ENCODE results near the gene FAM234B. TPM values are rescaled to one million over a fixed set of nuclear protein-coding genes. Genes with fewer than 3 reads are reported as not detected.

The FAM234B gene
- polyA plus RNA-seq, 3 donors = 1.6 to 3.2 (median 2.0) TPM

DNA sequence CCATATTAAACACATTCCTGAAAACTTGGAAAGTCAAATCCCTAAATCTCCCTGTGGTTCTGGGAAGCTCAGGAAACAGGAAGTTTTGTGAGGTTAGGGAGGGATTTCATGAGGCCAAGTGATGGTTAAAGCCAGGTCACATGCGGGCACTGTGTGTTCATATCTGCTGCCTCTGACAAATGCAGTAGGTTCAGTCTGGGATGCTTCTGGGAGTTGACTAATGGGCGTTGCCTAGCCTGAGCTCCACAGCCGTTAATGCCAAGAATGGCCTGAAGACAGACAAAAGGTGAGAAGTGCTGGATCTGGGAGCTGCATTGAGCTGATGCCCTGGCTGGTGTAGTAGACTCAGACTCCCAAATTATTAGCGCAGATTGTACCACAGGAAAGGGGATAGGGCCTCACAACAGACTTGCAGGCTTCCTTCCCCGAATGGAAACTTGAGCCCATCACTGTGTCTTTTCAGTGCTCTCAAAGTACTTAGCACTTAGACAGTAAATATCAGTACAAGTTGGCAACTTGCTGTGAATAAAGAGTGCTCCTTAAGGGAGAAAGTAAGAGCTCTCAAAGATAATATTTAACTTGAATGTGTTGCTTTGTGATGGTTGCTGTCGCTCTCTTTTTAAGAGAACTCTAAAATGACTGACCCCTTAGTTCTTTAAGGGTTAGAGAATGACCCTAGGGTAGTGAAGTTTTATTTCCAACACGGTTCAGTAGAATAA, 41.9 kb downstream of the FAM234B start:
- no peak overlapping the region for H3K27ac Mint-ChIP-seq
- 93% methylated on average over 4 of the region's 7 CpGs for WGBS (ENCODE audit: insufficient coverage)

DNA sequence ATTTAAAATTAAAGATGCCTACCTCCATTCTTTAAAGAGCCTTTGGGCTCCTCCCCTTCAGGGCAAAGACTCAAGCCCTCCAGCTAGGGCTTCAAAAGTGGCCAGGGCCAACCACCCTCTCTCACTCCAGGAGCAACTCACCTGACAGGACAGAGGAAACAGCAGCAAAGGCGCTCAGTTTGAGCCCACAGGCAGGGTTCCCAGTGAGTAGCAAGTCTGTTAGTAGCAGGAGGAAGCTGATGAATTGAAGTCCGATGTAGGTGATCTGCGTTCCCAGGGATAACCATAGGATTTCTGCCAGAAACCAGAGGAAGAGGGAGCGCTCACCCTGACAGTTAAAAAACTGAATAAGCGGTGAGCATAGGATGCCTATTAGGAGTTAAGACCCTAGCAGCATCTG, 43.6 kb downstream of the FAM234B start:
- H2AFZ ChIP-seq (ENCODE audit: insufficient read depth, low read depth, low read length, poor library complexity, severe bottlenecking) = no peak overlapping the region
- no peak overlapping the region for H3K4me2 ChIP-seq (replicated peaks; ENCODE audit: extremely low read depth, low read length, poor library complexity, severe bottlenecking)
- no peak for TF ChIP-seq CTCF (IDR thresholded peaks at IDR 0.05)
- H3K4me3 Mint-ChIP-seq = no peak overlapping the region
- H3K9me3 Mint-ChIP-seq = peaks cover 0 to 4% (median 0%) of the 10 kb centered on the region in 7 donors
- H3K36me3 Mint-ChIP-seq = peaks cover 2 to 5% of the 10 kb centered on the region in 2 donors
- H3K27ac ChIP-seq (ENCODE audit: low read depth in 1 of 2, low read length in 2 of 2) = no peak overlapping the region
- 94% methylated on average over 3 of the region's 5 CpGs for WGBS (ENCODE audit: insufficient coverage)
- no peaks in the 10 kb centered on the region for H3K27me3 ChIP-seq (ENCODE audit: control insufficient read depth in 2 of 2, insufficient read depth in 2 of 2, low read length in 2 of 2)
- H4K20me1 ChIP-seq (ENCODE audit: insufficient read depth, low read length) = no peaks in the 10 kb centered on the region
- H3K4me1 Mint-ChIP-seq = peaks cover 11% of the 10 kb centered on the region
- H3K4me3 ChIP-seq (replicated peaks in 1 of 3; ENCODE audit: low read depth in 2 of 3, low read length in 3 of 3) = no peak overlapping the region
- no peak for DNase-seq
- peaks cover 1 to 5% (median 1%) of the 10 kb centered on the region in 3 donors for H3K27me3 Mint-ChIP-seq (ENCODE audit: low read depth in 3 of 3)
- H3K9me3 ChIP-seq (replicated peaks in 1 of 2; ENCODE audit: control insufficient read depth in 1 of 2, insufficient read depth in 1 of 2, low read length in 2 of 2) = no peaks in the 10 kb centered on the region
- H3K27ac Mint-ChIP-seq = no peak overlapping the region
- no peaks in the 10 kb centered on the region for H3K79me2 ChIP-seq (ENCODE audit: insufficient read depth, low read length)
- H3K4me1 ChIP-seq (ENCODE audit: control insufficient read depth in 1 of 2, insufficient read depth in 2 of 2, low read length in 2 of 2) = no peaks in the 10 kb centered on the region
- intact Hi-C loops (cut with micrococcal nuclease) = no loop called here
- no peaks in the 10 kb centered on the region for H3K36me3 ChIP-seq (replicated peaks in 1 of 2; ENCODE audit: control insufficient read depth in 1 of 2, insufficient read depth in 2 of 2, low read length in 2 of 2)
- H3K9ac ChIP-seq (ENCODE audit: insufficient read depth, low read length, poor library complexity, severe bottlenecking) = no peak overlapping the region

More for the DNA sequence above, 41.9 kb downstream of the FAM234B start:
- no peaks in the 10 kb centered on the region for H3K36me3 ChIP-seq (replicated peaks in 1 of 2; ENCODE audit: control insufficient read depth in 1 of 2, insufficient read depth in 2 of 2, low read length in 2 of 2)
- no peaks in the 10 kb centered on the region for H4K20me1 ChIP-seq (ENCODE audit: insufficient read depth, low read length)
- H3K9me3 Mint-ChIP-seq = peaks cover 0 to 4% (median 0%) of the 10 kb centered on the region in 7 donors
- DNase-seq = no peak
- intact Hi-C loops (cut with micrococcal nuclease) = no loop called here
- no peak overlapping the region for H3K4me3 Mint-ChIP-seq
- H3K9ac ChIP-seq (ENCODE audit: insufficient read depth, low read length, poor library complexity, severe bottlenecking) = no peak overlapping the region
- no peaks in the 10 kb centered on the region for H3K27me3 ChIP-seq (ENCODE audit: control insufficient read depth in 2 of 2, insufficient read depth in 2 of 2, low read length in 2 of 2)
- no peak overlapping the region for H2AFZ ChIP-seq (ENCODE audit: insufficient read depth, low read depth, low read length, poor library complexity, severe bottlenecking)
- no peaks in the 10 kb centered on the region for H3K4me1 ChIP-seq (ENCODE audit: control insufficient read depth in 1 of 2, insufficient read depth in 2 of 2, low read length in 2 of 2)
- H3K79me2 ChIP-seq (ENCODE audit: insufficient read depth, low read length) = no peaks in the 10 kb centered on the region
- H3K36me3 Mint-ChIP-seq = peaks cover 2 to 5% of the 10 kb centered on the region in 2 donors
- H3K27ac ChIP-seq (ENCODE audit: low read depth in 1 of 2, low read length in 2 of 2) = no peak overlapping the region
- peaks cover 14% of the 10 kb centered on the region for H3K4me1 Mint-ChIP-seq
- H3K4me2 ChIP-seq (replicated peaks; ENCODE audit: extremely low read depth, low read length, poor library complexity, severe bottlenecking) = no peak overlapping the region
- no peak overlapping the region for H3K4me3 ChIP-seq (replicated peaks in 1 of 3; ENCODE audit: low read depth in 2 of 3, low read length in 3 of 3)
- no peak for TF ChIP-seq CTCF (IDR thresholded peaks at IDR 0.05)
- H3K27me3 Mint-ChIP-seq (ENCODE audit: low read depth in 3 of 3) = peaks cover 1 to 5% (median 1%) of the 10 kb centered on the region in 3 donors
- H3K9me3 ChIP-seq (replicated peaks in 1 of 2; ENCODE audit: control insufficient read depth in 1 of 2, insufficient read depth in 1 of 2, low read length in 2 of 2) = no peaks in the 10 kb centered on the region
